Sigmoid colon (tissue), 7 donors: ENCODE data around the gene LEFTY1. TPM values are rescaled to one million over a fixed set of nuclear protein-coding genes. Genes with fewer than 3 reads are reported as not detected.

Source experiments
- DNase-seq: peaks from one replicate; pipeline ENCODE4 v3.0.0-alpha.2; 2019
- H3K27ac ChIP-seq, 4 donors: fragments of 200-600 bp; sonication (generic); one replicate each; pipeline ENCODE4 v1.5.1; 2016 to 2019; ENCODE audit warnings: mild to moderate bottlenecking in 1 of 4
- H3K27me3 ChIP-seq, 3 donors: fragments of 200-600 bp; sonication (generic); one replicate each; pipeline ENCODE4 v1.5.1; 2019; ENCODE audit warnings: mild to moderate bottlenecking in 1 of 3
- H3K36me3 ChIP-seq, 4 donors: fragments of 200-600 bp; sonication (generic); one replicate each; pipeline ENCODE4 v1.5.1; 2016 to 2019
- H3K4me1 ChIP-seq, 4 donors: fragments of 200-600 bp; sonication (generic); one replicate each; pipeline ENCODE4 v1.5.1; 2017 to 2019
- H3K4me3 ChIP-seq, 4 donors: fragments of 200-600 bp; sonication (generic); one replicate each; pipeline ENCODE4 v1.5.1; 2017 to 2019; ENCODE audit warnings: mild to moderate bottlenecking in 2 of 4, moderate library complexity in 1 of 4
- H3K9me3 ChIP-seq, 4 donors: fragments of 200-600 bp in 3 of 4; sonication (generic) in 3 of 4; one replicate each; pipeline versions ENCODE4 v1.5.1 to v1.6.1; 2013 to 2019
- CTCF ChIP-seq, 4 experiments: fragments of 450-650 bp in 3 of 4; fragments of 200-600 bp in 1 of 4; IDR thresholded peaks; one replicate each; pipeline ENCODE4 v1.5.1; 2016 to 2019; ENCODE audit warnings: antibody characterized with exemption in 4 of 4, mild to moderate bottlenecking in 3 of 4, moderate library complexity in 2 of 4
- EP300 ChIP-seq, 4 donors: sonication (generic); formaldehyde crosslinking; IDR thresholded peaks; one replicate each; pipeline ENCODE4 v1.6.1; 2017; ENCODE audit warnings: antibody characterized with exemption in 4 of 4
- POLR2A ChIP-seq, 2 donors: fragments of 450-650 bp; IDR thresholded peaks; one replicate each; pipeline ENCODE4 v1.6.1; 2016; ENCODE audit warnings: antibody characterized with exemption in 2 of 2, mild to moderate bottlenecking in 2 of 2, moderate library complexity in 2 of 2
- POLR2AphosphoS5 ChIP-seq, 4 donors: sonication (generic); formaldehyde crosslinking; IDR thresholded peaks; one replicate each; pipeline ENCODE4 v1.6.1; 2017; ENCODE audit warnings: antibody characterized with exemption in 4 of 4
- WGBS, 2 donors: extraction: QIAGEN DNeasy Blood & Tissue Kit; methylation state at CpG; one replicate each; pipeline ENCODE4 v1.1.7; 2013; 5-methylcytosine and 5-hydroxymethylcytosine counted together
- intact Hi-C: fragments of 100-400 bp; cut with DNase I; formaldehyde crosslinking; loops from one replicate; pipeline ENCODE4 v1.15.1; 2023
- polyA plus RNA-seq, 3 donors: library from polyadenylated mRNA; stranded (reverse); fragments of 200-250 nt; gene quantifications; one replicate each; pipeline ENCODE4 v1.2.3, GENCODE V29; 2013
- total RNA-seq, 4 donors: library from RNA; depleted of rRNA; stranded (reverse); fragments of >200 nt; gene quantifications; one replicate each; pipeline ENCODE4 v1.1.0, GENCODE V29; 2016
- donor health status: healthy with polysubstance abuse.
- donor health status: Bipolar disorder and iron deficiency.
- donor health status: healthy.

Gene LEFTY1
- total and polyA plus RNA-seq, 7 donors, result 14.4 to 120 (median 46.2) TPM; not detected in 4

- peaks cover 0 to 15% (median 13%) of the 10 kb centered on the region in 4 donors for H3K4me1 ChIP-seq
- H3K27me3 ChIP-seq, result no peaks in the 10 kb centered on the region
- TF ChIP-seq POLR2AphosphoS5 (IDR thresholded peaks at IDR 0.05), result no peak
- no peak for TF ChIP-seq POLR2A (IDR thresholded peaks at IDR 0.05)
- no peak for TF ChIP-seq EP300 (IDR thresholded peaks at IDR 0.05)
- DNase-seq, result no peak
- no peak overlapping the region for H3K4me3 ChIP-seq
- peaks cover 0 to 82% (median 28%) of the 10 kb centered on the region in 4 donors for H3K36me3 ChIP-seq
- 82 to 93% methylated on average over 20 of the region's 20 CpGs for WGBS, 2 donors
- peak overlapping the region in 1 of 4 donors; percentile 68 for H3K27ac ChIP-seq
- intact Hi-C loops, result loop anchor here (1.0 kb wide), 1 partner anchor 371 kb away; no protein-coding TSS in a partner anchor
- H3K9me3 ChIP-seq, result no peaks in the 10 kb centered on the region
Observed at GRCh38 chr1:225846331-225847310, 42.3 kb downstream of the LEFTY1 start.

- peaks cover 0 to 15% (median 13%) of the 10 kb centered on the region in 4 donors for H3K4me1 ChIP-seq
- no peaks in the 10 kb centered on the region for H3K9me3 ChIP-seq
- H3K27ac ChIP-seq, result peak overlapping the region; percentile 14 to 68 (median 65)
- WGBS, 2 donors, result 71 to 79% methylated on average over 13 of the region's 13 CpGs
- intact Hi-C loops, result loop anchor here (1.0 to 2.0 kb wide), 2 partner anchors 67 to 370 kb away; no protein-coding TSS in a partner anchor
- peak; percentile 93 for DNase-seq
- H3K4me3 ChIP-seq, result no peak overlapping the region
- peaks cover 0 to 74% (median 27%) of the 10 kb centered on the region in 4 donors for H3K36me3 ChIP-seq
- TF ChIP-seq POLR2AphosphoS5 (IDR thresholded peaks at IDR 0.05) (peak in 1 of 4 donors; percentile 34), CTCF (IDR thresholded peaks at IDR 0.05) (peak; percentile 77 to 81 (median 80)), POLR2A (IDR thresholded peaks at IDR 0.05) (no peak)
- H3K27me3 ChIP-seq, result no peaks in the 10 kb centered on the region
Observed at GRCh38 chr1:225845571-225846259, 43.2 kb downstream of the LEFTY1 start.

- H3K9me3 ChIP-seq, result no peaks in the 10 kb centered on the region
- H3K4me3 ChIP-seq, result no peak overlapping the region
- no peak for TF ChIP-seq CTCF (IDR thresholded peaks at IDR 0.05)
- TF ChIP-seq POLR2AphosphoS5 (IDR thresholded peaks at IDR 0.05), result no peak
- no peak for TF ChIP-seq POLR2A (IDR thresholded peaks at IDR 0.05)
- peak overlapping the region in 3 of 4 donors; percentile 62 to 68 (median 68) for H3K27ac ChIP-seq
- no peak for DNase-seq
- intact Hi-C loops, result loop anchor here (2.0 kb wide), 1 partner anchor 66 kb away; no protein-coding TSS in a partner anchor
- WGBS, 2 donors, result 85 to 90% methylated on average over 14 of the region's 14 CpGs
- H3K36me3 ChIP-seq, result peaks cover 0 to 80% (median 31%) of the 10 kb centered on the region in 4 donors
- no peaks in the 10 kb centered on the region for H3K27me3 ChIP-seq
- peaks cover 0 to 15% (median 13%) of the 10 kb centered on the region in 4 donors for H3K4me1 ChIP-seq
Observed at GRCh38 chr1:225845097-225845496, 43.8 kb downstream of the LEFTY1 start.

- Histone ChIP-seq H3K9me3 (no peaks in the 10 kb centered on the region), H3K4me1 (peaks cover 0 to 13% (median 11%) of the 10 kb centered on the region in 4 donors), H3K27ac (peak overlapping the region in 3 of 4 donors; percentile 62 to 68 (median 68)), H3K36me3 (peaks cover 6 to 83% (median 36%) of the 10 kb centered on the region in 4 donors), H3K4me3 (no peak overlapping the region), H3K27me3 (no peaks in the 10 kb centered on the region)
- WGBS, 2 donors, result 71 to 87% methylated on average over 18 of the region's 18 CpGs
- intact Hi-C loops, result loop anchor here (2.0 kb wide), 1 partner anchor 66 kb away; no protein-coding TSS in a partner anchor
- DNase-seq, result no peak
- TF ChIP-seq POLR2AphosphoS5 (IDR thresholded peaks at IDR 0.05), result no peak
- no peak for TF ChIP-seq EP300 (IDR thresholded peaks at IDR 0.05)
- TF ChIP-seq POLR2A (IDR thresholded peaks at IDR 0.05), result no peak
Observed at GRCh38 chr1:225844236-225845061, 44.5 kb downstream of the LEFTY1 start.

- intact Hi-C loops, result no loop called here
- Histone ChIP-seq H3K36me3 (peaks cover 17 to 83% (median 42%) of the 10 kb centered on the region in 4 donors), H3K4me1 (peaks cover 0 to 13% (median 11%) of the 10 kb centered on the region in 4 donors), H3K27me3 (no peaks in the 10 kb centered on the region), H3K9me3 (no peaks in the 10 kb centered on the region), H3K4me3 (no peak overlapping the region), H3K27ac (no peak overlapping the region)
- TF ChIP-seq POLR2A (IDR thresholded peaks at IDR 0.05) (no peak), EP300 (IDR thresholded peaks at IDR 0.05) (no peak), CTCF (IDR thresholded peaks at IDR 0.05) (no peak), POLR2AphosphoS5 (IDR thresholded peaks at IDR 0.05) (no peak)
- WGBS, 2 donors, result 64 to 80% methylated on average over 6 of the region's 6 CpGs
- no peak for DNase-seq
Observed at GRCh38 chr1:225843426-225843795, 45.5 kb downstream of the LEFTY1 start.
